AG04449 (cell line): Measurements from ENCODE around the gene URAD.
"Not testable (repeated sequence)": the region's sequence is repeated elsewhere in the genome, so short reads cannot be mapped to it uniquely, and the experiment has no call there.

Experiments used
- CTCF ChIA-PET: fragments of 350-600 bp; formaldehyde crosslinking; extraction: SDS; loops from one replicate; lab custom pipeline; 2021; ENCODE audit warnings: antibody characterized with exemption; lab: Yijun Ruan, JAX
- POLR2A ChIA-PET: fragments of 400-600, 350-600 bp; formaldehyde crosslinking; extraction: SDS; loops from one replicate; lab custom pipeline; 2020; ENCODE audit warnings: antibody characterized with exemption, inconsistent platforms; lab: Yijun Ruan, JAX
- DNase-seq: peaks from one replicate; pipeline ENCODE4 v3.0.0-alpha.2; 2010; ENCODE audit warnings: low read depth, low spot score
- H3K4me3 ChIP-seq: 2 replicates; pipeline ENCODE4 v1.5.1; 2011; ENCODE audit warnings: low read depth, mild to moderate bottlenecking, control low read depth, low read length
- TF ChIP-seq, protein P1 (sequence below): IDR thresholded peaks from one replicate; pipeline ENCODE4 v1.5.1; 2011; ENCODE audit warnings: mild to moderate bottlenecking, moderate library complexity, low read length, control low read depth, inconsistent platforms; ENCODE audit not compliant: insufficient read depth; ENCODE audit errors: missing control alignments

The URAD gene

DNA sequence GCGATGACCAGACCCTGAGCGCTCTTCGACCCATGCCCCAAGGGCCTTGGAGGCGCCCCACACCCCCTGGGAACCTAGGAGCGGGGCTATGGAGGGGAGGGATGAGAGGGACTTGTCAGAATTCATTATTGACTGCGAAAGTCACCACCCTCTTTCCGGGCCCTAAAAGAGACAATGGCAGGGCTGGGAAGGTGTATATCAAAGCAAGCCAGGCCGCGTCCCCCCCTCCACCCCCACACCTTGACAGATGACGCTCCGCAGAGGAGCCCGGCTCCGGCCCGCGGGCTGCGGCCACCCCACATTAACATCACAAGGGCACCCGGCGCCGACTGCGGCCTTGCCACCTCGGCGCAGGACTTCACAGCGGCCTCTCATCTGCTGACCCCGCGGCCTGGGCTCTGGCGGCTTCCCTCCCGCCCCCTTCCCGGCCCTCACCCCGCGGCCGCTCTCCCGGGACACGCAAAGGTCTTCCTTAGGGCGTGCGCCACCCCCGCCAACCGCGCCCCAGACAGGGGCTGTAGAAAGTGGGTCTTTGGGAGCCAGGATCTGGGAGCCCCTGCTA, 21.8 kb downstream of the URAD start:
- no peak for DNase-seq
- POLR2A ChIA-PET, result no interaction called here
- CTCF ChIA-PET, result interaction anchor here (0.7 to 1.9 kb wide), 2 partner anchors 13 to 1036 kb away, joined by 3 to 8 read pairs; no protein-coding TSS in a partner anchor
- no peak overlapping the region for H3K4me3 ChIP-seq
- TF ChIP-seq, protein P1, sequence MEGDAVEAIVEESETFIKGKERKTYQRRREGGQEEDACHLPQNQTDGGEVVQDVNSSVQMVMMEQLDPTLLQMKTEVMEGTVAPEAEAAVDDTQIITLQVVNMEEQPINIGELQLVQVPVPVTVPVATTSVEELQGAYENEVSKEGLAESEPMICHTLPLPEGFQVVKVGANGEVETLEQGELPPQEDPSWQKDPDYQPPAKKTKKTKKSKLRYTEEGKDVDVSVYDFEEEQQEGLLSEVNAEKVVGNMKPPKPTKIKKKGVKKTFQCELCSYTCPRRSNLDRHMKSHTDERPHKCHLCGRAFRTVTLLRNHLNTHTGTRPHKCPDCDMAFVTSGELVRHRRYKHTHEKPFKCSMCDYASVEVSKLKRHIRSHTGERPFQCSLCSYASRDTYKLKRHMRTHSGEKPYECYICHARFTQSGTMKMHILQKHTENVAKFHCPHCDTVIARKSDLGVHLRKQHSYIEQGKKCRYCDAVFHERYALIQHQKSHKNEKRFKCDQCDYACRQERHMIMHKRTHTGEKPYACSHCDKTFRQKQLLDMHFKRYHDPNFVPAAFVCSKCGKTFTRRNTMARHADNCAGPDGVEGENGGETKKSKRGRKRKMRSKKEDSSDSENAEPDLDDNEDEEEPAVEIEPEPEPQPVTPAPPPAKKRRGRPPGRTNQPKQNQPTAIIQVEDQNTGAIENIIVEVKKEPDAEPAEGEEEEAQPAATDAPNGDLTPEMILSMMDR, result no peak

DNA sequence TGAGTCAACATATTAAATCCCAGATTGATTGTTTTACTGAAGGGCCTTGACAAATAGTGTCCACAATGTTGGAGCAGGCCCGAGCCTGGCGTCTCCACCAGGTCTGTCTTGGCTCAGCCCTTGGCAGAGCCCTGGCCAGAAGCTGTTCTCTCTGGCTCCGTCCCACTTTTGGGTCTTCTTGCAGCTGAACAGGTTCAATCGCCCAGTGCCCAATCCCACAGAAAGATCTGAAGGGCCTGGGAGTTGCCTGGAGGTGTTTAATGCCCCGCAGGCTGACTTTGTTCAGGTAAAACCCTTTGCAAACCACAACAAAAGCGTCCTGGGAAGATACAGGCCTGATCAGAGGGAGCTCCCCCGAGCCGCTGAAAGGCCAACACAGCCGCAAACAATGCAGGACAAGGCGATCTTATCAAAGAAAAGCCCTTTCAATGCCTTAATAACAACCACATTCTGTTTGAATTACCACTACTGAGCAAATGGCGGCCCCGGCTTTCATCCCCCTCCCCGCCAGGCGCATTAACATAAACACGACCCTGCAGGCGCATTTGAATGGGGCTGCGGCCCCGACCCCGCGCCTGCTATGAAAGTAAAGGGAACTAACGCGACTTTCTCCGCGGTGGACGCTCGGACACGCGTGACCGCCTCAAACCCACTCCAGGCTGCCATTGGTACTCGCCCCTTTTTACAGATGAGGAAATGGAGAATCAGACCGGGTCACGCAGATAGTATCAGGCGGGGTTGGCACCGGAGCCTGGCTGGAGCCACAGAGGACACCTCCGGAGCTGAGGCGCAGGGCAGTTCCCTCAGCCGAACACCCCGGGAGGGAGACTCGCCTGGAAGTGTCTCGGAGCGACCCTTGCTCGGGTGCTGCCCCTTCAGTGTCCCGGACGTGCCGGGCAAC, 22.5 kb downstream of the URAD start:
- ChIA-PET POLR2A (no interaction called here), CTCF (interaction anchor here (1.7 to 2.0 kb wide), 2 partner anchors 12 to 19 kb away, joined by 6 to 13 read pairs; no protein-coding TSS in a partner anchor)
- H3K4me3 ChIP-seq, result no peak overlapping the region
- DNase-seq, result no peak
- TF ChIP-seq, protein P1, result no peak

DNA sequence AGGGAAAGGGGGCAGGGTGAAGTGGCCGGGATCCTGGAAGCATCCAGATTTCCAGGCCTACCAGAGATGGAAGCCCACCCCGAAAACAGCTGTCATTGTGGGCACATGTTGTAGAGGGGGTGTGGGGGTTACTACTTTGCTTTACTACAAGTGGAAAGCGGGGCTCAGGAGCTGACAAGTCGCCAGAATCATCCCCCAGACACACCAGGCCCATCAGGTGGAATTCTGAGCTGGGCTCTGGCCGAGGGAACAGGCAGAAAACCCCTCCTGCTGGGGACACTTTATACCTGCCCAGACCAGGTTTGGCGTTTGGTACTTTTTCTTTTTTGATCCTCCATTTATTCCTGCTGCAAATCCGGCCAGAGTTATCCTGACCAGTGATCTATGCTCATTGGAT, 23.2 kb downstream of the URAD start:
- ChIA-PET POLR2A (no interaction called here), CTCF (interaction anchor here (1.3 to 2.0 kb wide), 3 partner anchors 11 to 135 kb away, joined by 3 to 13 read pairs (median 6); no protein-coding TSS in a partner anchor)
- H3K4me3 ChIP-seq, result no peak overlapping the region
- DNase-seq, result no peak
- TF ChIP-seq, protein P1, result no peak

DNA sequence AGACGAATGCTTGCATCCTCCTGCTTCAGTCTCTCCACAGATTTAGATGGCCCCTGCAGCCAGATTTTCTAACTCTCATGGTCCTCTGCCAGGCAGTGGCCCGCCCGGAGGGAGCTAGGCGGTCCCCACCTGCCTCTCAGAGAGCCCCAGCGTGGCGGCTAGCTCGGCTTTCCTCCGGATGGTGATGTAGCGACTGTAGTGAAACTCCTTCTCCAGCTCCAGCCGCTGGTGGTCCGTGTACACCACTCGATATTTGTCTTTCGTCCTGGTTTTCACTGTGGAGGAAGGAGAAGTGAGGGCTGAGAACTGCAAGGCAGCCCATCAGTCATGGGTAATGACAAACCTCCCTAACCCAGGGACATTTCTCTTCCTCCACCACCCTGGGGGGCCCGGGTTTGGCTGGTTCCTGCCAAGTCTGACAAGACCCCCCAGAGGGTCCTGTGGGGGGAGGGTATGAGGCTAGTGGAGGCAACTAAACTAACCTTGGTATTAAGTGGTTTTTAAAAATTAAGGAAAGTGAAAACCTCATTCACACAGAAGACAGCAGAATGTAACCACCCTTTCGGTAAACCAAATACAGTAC, 23.7 kb downstream of the URAD start:
- CTCF ChIA-PET, result interaction anchor here (1.3 to 2.0 kb wide), 3 partner anchors 10 to 135 kb away, joined by 3 to 13 read pairs (median 6); no protein-coding TSS in a partner anchor
- TF ChIP-seq, protein P1, result no peak
- H3K4me3 ChIP-seq, result no peak overlapping the region
- POLR2A ChIA-PET, result interaction anchor here (0.7 kb wide), 1 partner anchor 11 kb away, joined by 3 read pairs; no protein-coding TSS in a partner anchor
- DNase-seq, result no peak

DNA sequence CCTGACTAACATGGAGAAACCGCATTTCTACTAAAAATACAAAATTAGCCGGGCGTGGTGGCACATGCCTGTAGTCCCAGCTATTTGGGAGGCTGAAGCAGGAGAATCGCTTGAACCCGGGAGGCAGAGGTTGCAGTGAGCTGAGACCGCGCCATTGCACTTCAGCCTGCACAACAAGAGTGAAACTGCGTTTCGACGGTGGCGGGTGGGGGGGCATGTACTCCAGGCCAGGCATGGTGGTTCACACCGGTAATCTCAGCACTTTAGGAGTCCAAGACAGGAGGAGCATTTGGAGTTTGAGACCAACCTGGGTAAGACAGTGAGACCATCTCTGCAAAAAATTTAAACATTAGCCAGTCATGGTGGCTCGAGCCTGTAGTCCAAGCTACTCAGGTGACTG, 24.3 kb downstream of the URAD start:
- CTCF ChIA-PET, result interaction anchor here (1.3 to 2.0 kb wide), 5 partner anchors 10 to 137 kb away, joined by 3 to 13 read pairs (median 4); no protein-coding TSS in a partner anchor
- DNase-seq, H3K4me3 ChIP-seq, POLR2A ChIA-PET: not testable (repeated sequence)

DNA sequence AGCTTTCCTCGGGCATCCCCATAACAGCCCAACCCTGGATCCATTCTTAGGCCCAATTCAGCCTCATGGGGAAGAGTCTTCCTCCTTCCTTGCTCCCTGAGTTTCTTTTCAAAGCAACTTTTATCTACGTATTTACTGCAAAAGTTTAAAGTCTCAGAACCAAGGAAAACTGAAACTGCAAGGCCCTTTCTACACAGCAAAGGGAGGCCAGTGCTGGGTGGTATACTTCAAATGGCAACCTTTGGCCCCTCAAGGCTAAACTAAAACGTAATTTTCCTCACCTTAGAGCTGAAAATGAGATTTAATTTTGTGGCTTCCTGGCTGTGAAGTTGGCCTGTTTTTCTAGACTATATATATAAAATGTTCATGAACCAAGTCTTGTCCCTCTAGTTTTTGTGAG, 25.0 kb downstream of the URAD start:
- H3K4me3 ChIP-seq, result no peak overlapping the region
- TF ChIP-seq, protein P1, result no peak
- POLR2A ChIA-PET, result no interaction called here
- CTCF ChIA-PET, result interaction anchor here (1.3 to 1.8 kb wide), 2 partner anchors 22 to 136 kb away, joined by 3 to 4 read pairs; no protein-coding TSS in a partner anchor
- DNase-seq, result no peak
